HG03378 (cell line): ENCODE results near the gene ERCC3.

ENCODE experiments used
- ATAC-seq: cut with Tn5 transposase; IDR thresholded peaks from one replicate; pipeline ENCODE4 v1.9.1; 2021; ENCODE audit warnings: mild to moderate bottlenecking, moderate library complexity; ENCODE audit not compliant: unreplicated experiment

The ERCC3 gene

DNA sequence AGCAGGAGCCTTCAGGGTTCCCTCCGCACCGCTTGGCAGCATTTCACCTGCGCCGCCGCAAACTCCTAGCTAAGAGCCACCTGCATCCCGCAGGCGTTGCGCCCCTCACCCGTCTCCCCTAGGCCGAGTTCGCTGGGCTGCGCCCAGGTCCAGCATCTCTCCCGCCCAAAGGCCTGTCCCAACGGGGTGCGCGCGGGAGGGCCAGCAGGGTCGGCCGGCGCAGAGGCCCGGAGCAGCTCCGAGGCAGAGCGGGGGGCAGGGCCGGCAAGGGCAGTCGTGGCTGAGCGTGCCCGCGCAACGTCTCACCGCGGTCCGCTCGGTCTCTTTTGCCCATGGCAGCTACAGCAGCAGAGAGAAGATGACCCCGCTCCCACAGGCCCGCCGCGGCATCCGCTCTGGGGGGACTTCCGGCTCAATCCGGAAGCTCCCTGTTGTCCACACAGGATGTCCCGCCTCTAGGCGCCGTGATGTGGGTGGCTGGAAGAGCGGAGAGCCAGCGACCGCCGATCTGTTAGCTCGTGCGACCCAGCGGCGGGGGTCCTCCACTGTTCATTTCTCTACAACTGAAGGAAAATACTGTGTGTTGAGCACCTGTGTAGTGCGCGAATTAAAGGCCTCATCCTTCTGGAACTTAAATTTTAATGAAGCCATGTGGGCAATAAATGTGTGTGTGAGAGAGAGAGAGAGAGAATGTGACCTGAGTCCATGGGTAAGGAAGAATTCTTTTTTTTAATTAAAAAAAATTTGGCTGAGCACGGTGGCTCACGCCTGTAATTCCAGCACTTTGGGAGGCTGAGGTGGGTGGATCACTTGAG, at the start of gene ERCC3:
ERCC3 (minus strand) TSS at position 397 of the 815 bp plus-strand sequence; CDS start at position 334, 63 bp downstream.
- ATAC-seq = peak; percentile 95

GRCh38 chr2:127343277-127343676, 49.3 kb upstream of the ERCC3 start:
- ATAC-seq = no peak

DNA sequence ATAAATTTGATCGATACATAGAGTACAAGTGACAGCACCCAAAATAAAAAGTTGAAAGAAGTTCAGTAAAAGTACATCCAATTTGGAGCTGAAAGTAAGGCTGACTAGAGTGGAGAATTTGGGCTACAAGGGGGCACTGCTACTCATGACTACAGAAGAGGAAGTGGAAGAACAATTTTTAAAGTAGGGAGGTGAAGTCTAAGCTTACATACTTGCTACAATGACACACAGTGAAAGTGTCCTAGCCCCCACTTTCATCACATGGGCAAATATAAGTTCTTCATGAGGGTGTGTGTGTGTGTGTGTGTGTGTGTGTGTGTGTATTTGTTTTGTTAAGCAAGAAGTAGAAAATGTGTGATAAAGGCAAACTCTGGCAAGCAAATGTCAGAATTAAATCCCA, 48.2 kb upstream of the ERCC3 start:
- peak; percentile 89 for ATAC-seq

DNA sequence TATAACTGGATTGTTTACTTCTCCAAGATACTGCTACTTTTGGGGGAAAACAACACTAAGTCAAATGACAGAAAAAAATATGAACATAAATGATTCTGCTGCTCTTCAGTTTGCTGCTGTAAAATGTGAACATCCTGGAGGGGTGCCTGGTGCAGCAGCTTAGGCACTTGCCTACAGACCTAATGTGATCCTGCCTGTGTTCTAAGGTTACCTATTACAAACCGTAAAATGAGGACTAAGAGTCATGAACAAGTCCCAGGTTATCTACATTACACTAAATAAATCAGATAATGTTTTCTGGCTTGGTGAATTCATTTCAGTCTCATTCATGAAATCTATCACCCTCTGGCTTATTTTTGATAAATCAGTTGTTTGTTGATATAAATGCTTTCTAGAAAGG, 38.4 kb upstream of the ERCC3 start:
- ATAC-seq = no peak

DNA sequence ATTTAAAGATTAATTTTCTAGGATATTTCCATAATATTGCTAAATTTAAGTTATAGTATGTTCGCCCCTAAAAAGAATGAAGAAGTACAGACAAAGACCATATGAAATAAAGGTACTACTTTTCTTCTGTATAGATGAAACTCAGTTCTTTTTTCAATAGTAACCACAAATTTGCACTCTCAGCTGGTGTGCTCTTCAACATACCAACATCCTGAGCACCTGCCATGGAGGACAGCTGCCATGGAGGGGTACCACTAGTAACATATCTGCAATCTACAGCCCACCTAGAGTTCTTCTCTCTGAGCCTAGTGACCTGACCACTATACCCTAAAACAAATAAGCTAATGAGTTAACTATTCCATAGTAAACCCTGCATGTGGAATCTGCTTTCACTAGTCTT, 36.8 kb upstream of the ERCC3 start:
- no peak for ATAC-seq

DNA sequence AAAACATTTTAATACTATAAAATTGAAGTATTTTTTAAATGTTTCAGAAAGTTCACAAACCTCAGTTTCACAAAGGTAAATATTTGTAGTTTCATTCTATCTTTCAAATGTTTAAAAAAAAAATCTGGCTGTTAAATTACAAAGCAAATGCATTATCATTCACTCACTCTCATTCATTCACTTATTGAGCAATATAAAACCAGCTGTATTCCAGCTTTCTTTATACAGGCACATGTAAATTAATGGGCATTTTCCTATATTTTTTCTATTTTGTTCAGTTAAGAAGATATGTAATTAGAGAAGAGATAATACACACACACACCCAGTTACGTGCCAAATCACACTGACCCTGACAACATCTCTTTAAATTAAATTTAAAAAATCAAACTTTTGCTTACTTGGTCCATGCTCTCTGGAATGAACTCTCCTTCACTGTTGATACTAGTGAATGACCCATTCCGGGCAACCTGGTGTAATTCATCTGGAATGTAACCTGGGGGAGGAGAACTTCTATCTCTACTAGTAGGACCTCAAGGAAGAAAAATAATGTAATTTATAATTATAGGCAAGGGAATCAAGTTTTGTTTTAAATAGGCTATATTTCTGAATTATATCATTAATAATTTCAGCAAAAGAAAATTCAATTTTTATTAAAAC, 32.5 kb upstream of the ERCC3 start:
- ATAC-seq = no peak

GRCh38 chr2:127324635-127325034, 30.7 kb upstream of the ERCC3 start:
- ATAC-seq = no peak

DNA sequence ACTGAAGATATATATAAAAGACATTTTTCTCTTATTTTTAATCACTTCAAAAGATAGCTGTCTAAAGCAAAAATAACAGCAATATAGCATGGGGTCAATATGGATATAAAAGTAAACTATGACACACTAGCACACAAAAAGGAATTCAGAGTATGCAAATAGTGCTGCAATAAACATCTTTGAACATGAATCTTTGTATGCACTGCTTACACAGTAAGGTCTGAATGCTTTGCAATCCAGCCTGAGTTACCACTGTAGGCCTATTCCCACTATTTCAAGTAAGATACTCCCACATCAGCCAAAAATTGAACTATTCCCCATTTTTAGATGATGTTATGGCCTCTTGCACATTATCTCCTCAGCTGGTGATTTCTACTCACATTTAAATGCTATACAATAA, 27.4 kb upstream of the ERCC3 start:
- no peak for ATAC-seq

DNA sequence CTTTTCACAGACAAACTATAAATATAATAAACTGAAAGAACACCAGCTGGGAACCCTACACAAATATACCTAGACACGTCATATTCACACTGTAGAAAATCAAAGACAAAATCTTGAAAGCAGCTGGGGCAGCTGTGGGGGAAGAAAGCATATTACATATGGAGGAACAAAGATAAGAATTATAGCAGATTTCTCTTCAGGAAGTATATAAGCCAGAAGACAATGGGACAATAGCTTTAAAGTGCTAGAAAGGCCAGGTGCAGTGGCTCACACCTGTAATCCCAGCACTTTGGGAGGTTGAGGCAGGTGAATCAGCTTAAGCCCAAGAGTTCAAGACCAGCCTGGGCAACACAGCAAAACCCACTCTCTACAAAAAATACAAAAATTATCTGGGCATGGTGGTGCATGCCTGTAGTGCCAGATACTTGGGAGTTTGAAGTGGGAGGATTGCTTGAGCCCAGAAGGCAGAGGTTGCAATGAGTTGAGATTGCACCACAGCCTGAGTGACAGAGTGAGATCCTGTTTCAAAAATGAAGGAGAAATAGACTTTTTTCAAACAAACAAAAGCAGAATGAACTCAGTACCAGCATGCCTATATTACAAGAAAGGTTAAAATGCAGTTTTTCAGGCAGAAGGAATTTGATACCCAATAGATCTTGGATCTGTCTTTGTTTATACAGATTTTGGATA, 26.8 kb upstream of the ERCC3 start:
- ATAC-seq = no peak

DNA sequence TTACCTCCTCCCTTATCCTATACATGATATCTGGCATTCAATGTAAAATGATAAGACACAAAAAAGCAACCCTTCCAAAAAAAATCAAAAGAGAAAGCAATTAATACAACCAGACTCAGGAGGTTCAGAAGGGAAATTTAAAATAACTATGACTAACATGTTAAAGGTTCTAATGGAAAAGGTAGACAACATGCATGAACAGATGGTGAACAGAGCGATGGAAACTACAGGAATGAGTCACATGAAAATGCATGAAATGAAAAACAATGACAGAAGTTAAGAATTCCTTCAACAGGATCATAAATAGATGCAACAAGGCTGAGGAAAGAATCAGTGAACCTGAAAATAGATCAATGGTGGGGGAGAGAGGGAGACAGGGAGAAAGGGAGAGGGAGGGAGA, 26.1 kb upstream of the ERCC3 start:
- ATAC-seq = no peak

DNA sequence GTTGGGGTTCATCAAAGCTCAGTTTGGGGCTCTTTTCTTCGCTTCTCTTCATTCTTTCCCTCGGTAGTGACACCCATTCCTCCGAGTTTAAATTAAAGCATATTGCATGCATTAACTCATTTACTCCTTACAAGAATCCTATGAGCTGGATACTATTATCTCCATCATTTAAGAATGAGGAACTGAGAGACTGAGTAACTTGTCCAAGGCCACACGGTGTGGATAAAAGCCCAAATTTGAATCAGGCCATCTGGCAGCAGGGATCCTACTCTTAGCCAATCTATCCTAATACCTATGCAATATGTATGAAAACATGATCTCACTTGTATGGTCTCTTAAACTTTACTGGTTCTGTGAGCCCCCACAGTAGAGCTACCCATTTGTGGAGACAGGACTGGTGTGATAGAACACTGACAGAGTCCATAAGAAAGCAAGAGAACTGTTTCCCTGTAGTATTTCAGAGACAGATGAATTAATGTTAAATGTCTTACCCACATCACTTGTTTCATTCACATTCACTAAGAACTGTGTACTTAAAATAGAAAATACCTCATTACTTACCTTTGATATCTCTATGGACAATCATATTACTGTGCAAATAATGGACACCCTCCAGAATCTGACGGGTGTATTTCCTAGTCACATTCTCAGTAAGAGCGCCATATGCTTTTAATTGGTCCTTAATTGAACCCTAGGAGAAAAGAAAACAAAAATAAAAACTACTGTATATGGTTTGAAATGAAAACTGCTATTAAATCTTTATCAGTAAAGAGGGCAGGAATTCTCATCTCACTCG, 20.4 kb upstream of the ERCC3 start:
- no peak for ATAC-seq

DNA sequence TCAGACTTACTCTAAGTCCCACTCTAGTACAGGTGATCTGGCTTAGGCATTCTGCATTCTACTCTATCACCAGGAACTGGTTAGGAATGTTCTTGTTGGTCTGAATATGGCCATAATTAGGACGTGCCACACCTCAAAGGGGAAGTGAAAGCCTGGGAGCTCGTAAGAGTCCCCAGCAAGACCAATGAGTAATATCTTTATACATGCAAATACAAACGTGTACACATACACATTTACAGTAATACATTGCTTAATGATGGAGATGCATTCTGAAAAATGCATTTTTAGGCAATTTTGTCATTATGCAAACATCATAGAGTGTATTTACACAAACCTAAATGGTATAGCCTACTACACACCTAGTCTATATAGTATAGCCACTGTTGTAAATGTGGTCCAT, 19.5 kb upstream of the ERCC3 start:
- ATAC-seq = peak; percentile 99

- ATAC-seq = no peak
Observed at GRCh38 chr2:127310980-127311379, 17.0 kb upstream of the ERCC3 start.

DNA sequence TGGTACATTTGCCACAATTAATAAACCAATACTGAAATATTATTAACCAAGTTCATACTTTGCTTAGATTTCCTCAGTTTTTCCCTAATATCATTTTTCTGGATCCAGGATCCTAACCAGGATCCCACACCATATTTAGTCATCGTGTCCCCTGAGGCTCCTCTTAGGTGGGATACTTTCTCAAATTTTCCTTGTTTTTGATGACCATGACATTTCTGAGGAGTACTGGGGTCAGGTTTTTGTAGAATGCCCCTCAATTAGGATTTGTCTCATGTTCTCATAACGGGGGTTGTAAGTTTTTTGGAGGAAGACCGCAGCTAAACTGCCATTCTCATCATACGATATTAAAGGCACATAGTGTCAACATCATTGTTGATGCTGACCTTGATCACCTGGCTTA, 15.5 kb upstream of the ERCC3 start:
- ATAC-seq = no peak

- ATAC-seq = no peak
Observed at GRCh38 chr2:127308586-127309138, 14.7 kb upstream of the ERCC3 start.

GRCh38 chr2:127305990-127306585, 12.1 kb upstream of the ERCC3 start:
- no peak for ATAC-seq

- ATAC-seq = no peak
Observed at GRCh38 chr2:127302168-127302567, 8.2 kb upstream of the ERCC3 start.

DNA sequence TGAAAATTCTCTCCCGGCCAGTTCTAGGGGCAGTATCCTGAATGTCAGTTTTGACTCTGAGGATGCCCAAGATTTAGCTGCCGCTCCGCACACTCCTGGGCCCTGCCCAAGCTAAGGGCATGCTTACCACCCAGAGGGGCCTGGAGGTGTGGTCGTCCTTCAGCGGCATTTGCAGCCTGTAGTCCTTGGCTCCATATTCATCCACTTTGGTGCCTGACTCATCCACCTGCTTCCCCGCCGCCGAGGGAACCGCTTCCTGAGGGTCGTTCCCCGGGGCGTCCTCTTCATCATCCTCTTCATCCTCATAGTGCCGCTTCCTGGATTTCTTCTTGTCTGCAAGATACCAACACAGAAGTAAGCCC, 577 bp downstream of the ERCC3 start:
- ATAC-seq = no peak

DNA sequence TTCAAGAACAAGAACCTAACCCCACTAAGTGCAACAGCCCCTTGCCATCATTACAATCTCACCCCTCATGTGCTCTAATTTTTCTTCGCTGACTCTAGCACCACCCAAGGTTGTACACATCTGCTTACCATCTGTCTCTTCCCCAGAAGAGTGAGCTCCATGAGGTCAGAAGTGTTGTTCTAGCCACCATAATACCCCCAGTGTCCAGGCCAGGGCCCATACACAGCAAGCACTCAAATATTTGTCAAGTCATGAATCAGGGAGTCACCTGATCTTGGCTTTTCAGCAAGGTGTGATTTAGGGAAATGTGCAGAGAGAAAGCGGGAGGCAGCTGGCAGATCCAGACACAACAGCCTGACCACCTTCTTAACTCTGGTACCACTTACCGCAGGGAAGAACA, 5.7 kb downstream of the ERCC3 start:
- ATAC-seq = no peak

DNA sequence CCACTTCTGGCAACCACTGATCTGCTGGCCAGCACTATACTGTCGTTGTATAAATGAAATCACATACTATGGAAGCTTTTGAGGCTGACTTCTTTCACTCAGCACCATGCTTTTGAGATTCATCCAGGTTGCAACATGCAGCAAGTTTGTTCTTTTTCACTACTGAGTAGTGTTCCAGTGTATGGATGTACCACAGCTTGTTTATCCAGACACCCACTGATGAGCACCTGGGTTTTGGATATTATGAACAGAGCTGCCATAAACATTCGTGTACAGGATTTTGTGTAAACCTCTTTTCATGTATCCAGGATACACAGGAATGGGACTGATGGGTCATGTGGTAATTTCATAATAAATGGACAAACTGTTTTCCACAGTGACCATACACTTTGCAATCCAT, 10.7 kb downstream of the ERCC3 start:
- ATAC-seq = no peak

GRCh38 chr2:127280693-127281092, 13.3 kb downstream of the ERCC3 start:
- ATAC-seq = no peak
